H9 (cell line): ENCODE measurements around the gene PDZD4. TPM values are rescaled to one million over a fixed set of nuclear protein-coding genes. Genes with fewer than 3 reads are reported as not detected.

Experiments used
- DNase-seq: peaks from one replicate; pipeline ENCODE4 v3.0.0-alpha.2; 2017
- H2AFZ ChIP-seq: one replicate; pipeline ENCODE4 v1.6.1; 2013; ENCODE audit warnings: mild to moderate bottlenecking, low read length, control low read depth, moderate library complexity
- H2AK5ac ChIP-seq: 2 replicates; pipeline ENCODE4 v1.6.1; 2013; ENCODE audit warnings: low read length, control low read depth, mixed read lengths; ENCODE audit not compliant: insufficient read length
- H2BK120ac ChIP-seq: one replicate; pipeline ENCODE4 v1.6.1; 2013; ENCODE audit warnings: low read depth, mild to moderate bottlenecking, low read length, control low read depth, inconsistent platforms; ENCODE audit not compliant: poor library complexity, severe bottlenecking
- H2BK12ac ChIP-seq: 2 replicates; pipeline ENCODE4 v1.6.1; 2013; ENCODE audit warnings: low read length, control low read depth, mixed read lengths, low read depth; ENCODE audit not compliant: insufficient read length
- H2BK15ac ChIP-seq: 2 replicates; pipeline ENCODE4 v1.6.1; 2013; ENCODE audit warnings: low read depth, low read length, control low read depth
- H2BK20ac ChIP-seq: one replicate; pipeline ENCODE4 v1.6.1; 2013; ENCODE audit warnings: low read depth, mild to moderate bottlenecking, low read length, control low read depth, inconsistent platforms; ENCODE audit not compliant: poor library complexity, severe bottlenecking
- H2BK5ac ChIP-seq: 2 replicates; pipeline ENCODE4 v1.6.1; 2013; ENCODE audit warnings: low read length, control low read depth, mixed read lengths; ENCODE audit not compliant: insufficient read length
- H3K14ac ChIP-seq: 2 replicates; pipeline ENCODE4 v1.6.1; 2013; ENCODE audit warnings: low read length, control low read depth; ENCODE audit not compliant: insufficient read depth
- H3K18ac ChIP-seq: 2 replicates; pipeline ENCODE4 v1.6.1; 2013; ENCODE audit warnings: low read depth, mild to moderate bottlenecking, mixed read lengths, low read length, control low read depth; ENCODE audit not compliant: insufficient read length
- H3K23ac ChIP-seq: 2 replicates; pipeline ENCODE4 v1.6.1; 2013; ENCODE audit warnings: low read length, control low read depth, mixed read lengths, low read depth; ENCODE audit not compliant: insufficient read length
- H3K23me2 ChIP-seq: 2 replicates; pipeline ENCODE4 v1.6.1; 2013; ENCODE audit warnings: low read depth, mild to moderate bottlenecking, mixed read lengths, low read length, control low read depth; ENCODE audit not compliant: insufficient read length, poor library complexity, severe bottlenecking
- H3K27ac ChIP-seq: 2 replicates; pipeline ENCODE4 v1.5.1; 2013; ENCODE audit warnings: low read length, control low read depth, mixed read lengths, low read depth; ENCODE audit not compliant: insufficient read length
- H3K27me3 ChIP-seq: 2 replicates; pipeline ENCODE4 v1.6.1; 2013; ENCODE audit warnings: low read length, control low read depth, inconsistent platforms; ENCODE audit not compliant: insufficient read depth
- H3K4ac ChIP-seq: 2 replicates; pipeline ENCODE4 v1.6.1; 2013; ENCODE audit warnings: low read depth, mild to moderate bottlenecking, control low read depth, inconsistent platforms, low read length, moderate library complexity
- H3K4me1 ChIP-seq: 2 replicates; pipeline ENCODE4 v1.6.1; 2013; ENCODE audit warnings: low read length, control low read depth, inconsistent platforms; ENCODE audit not compliant: insufficient read depth
- H3K4me2 ChIP-seq: 2 replicates; pipeline ENCODE4 v1.6.1; 2013; ENCODE audit warnings: low read length, control low read depth, mixed read lengths; ENCODE audit not compliant: insufficient read length, insufficient read depth
- H3K56ac ChIP-seq: 2 replicates; pipeline ENCODE4 v1.6.1; 2013; ENCODE audit warnings: low read depth, mild to moderate bottlenecking, mixed read lengths, low read length, control low read depth; ENCODE audit not compliant: insufficient read length
- H3K79me1 ChIP-seq: 2 replicates; pipeline ENCODE4 v1.6.1; 2013; ENCODE audit warnings: low read depth, mild to moderate bottlenecking, moderate library complexity, low read length, control low read depth, inconsistent platforms; ENCODE audit not compliant: insufficient read depth, poor library complexity, severe bottlenecking
- H3K79me2 ChIP-seq: 2 replicates; pipeline ENCODE4 v1.6.1; 2013; ENCODE audit warnings: low read length, control low read depth, inconsistent platforms; ENCODE audit not compliant: insufficient read depth
- H3K9ac ChIP-seq: 2 replicates; pipeline ENCODE4 v1.6.1; 2013; ENCODE audit warnings: low read length, control low read depth, mixed read lengths; ENCODE audit not compliant: insufficient read length; ENCODE audit errors: extremely low read depth
- H3K9me3 ChIP-seq: one replicate; pipeline ENCODE4 v1.6.1; 2013; ENCODE audit warnings: low read depth, low read length, inconsistent platforms; ENCODE audit not compliant: control insufficient read depth
- H3T11ph ChIP-seq: one replicate; pipeline ENCODE4 v1.6.1; 2013; ENCODE audit warnings: mild to moderate bottlenecking, low read length, control low read depth, inconsistent platforms
- H4K20me1 ChIP-seq: one replicate; pipeline ENCODE4 v1.6.1; 2013; ENCODE audit not compliant: control insufficient read depth, insufficient read length, insufficient read depth
- H4K5ac ChIP-seq: 2 replicates; pipeline ENCODE4 v1.6.1; 2013; ENCODE audit warnings: low read depth, mild to moderate bottlenecking, mixed read lengths, low read length, control low read depth; ENCODE audit not compliant: insufficient read length
- H4K8ac ChIP-seq: replicated peaks from 2 replicates; pipeline ENCODE4 v1.6.1; 2013; ENCODE audit warnings: low read length, control low read depth, mixed read lengths, low read depth; ENCODE audit not compliant: insufficient read length
- H4K91ac ChIP-seq: 2 replicates; pipeline ENCODE4 v1.6.1; 2013; ENCODE audit warnings: low read depth, mild to moderate bottlenecking, moderate library complexity, mixed read lengths, low read length, control low read depth; ENCODE audit not compliant: insufficient read length
- H3K27ac Mint-ChIP-seq, 3 experiments: 2 replicates in 2 of 3; 3 replicates in 1 of 3; pipeline ENCODE4 v1.8.0; 2020 to 2021; ENCODE audit warnings: mixed read lengths in 3 of 3, mild to moderate bottlenecking in 1 of 3, moderate library complexity in 1 of 3
- H3K27me3 Mint-ChIP-seq: 2 replicates; pipeline ENCODE4 v1.8.0; 2021; ENCODE audit warnings: low read depth, mild to moderate bottlenecking, moderate library complexity, mixed read lengths
- H3K36me3 Mint-ChIP-seq, 3 experiments: 2 replicates in 2 of 3; 3 replicates in 1 of 3; pipeline ENCODE4 v1.8.0; 2020 to 2021; ENCODE audit warnings: low read depth in 3 of 3, mixed read lengths in 3 of 3; ENCODE audit not compliant: insufficient read depth in 1 of 3
- H3K4me1 Mint-ChIP-seq, 2 experiments: 2 replicates each; pipeline ENCODE4 v1.8.0; 2020; ENCODE audit warnings: mixed read lengths in 2 of 2
- H3K4me3 Mint-ChIP-seq, 2 experiments: 2 replicates in 1 of 2; 3 replicates in 1 of 2; pipeline ENCODE4 v1.8.0; 2020 to 2021; ENCODE audit warnings: mild to moderate bottlenecking in 2 of 2, mixed read lengths in 2 of 2, moderate library complexity in 1 of 2
- H3K9me3 Mint-ChIP-seq, 2 experiments: 2 replicates in 1 of 2; 3 replicates in 1 of 2; pipeline ENCODE4 v1.8.0; 2020; ENCODE audit warnings: mild to moderate bottlenecking in 2 of 2, mixed read lengths in 2 of 2, moderate library complexity in 1 of 2
- CTCF ChIP-seq: fragments of 200-600 bp; sonication (generic); conservative IDR thresholded peaks from 3 replicates; pipeline ENCODE4 v1.8.0; 2021; ENCODE audit warnings: antibody characterized with exemption, mild to moderate bottlenecking
- WGBS: extraction: QIAGEN DNeasy Blood & Tissue Kit; methylation state at CpG from one replicate; pipeline ENCODE4 v1.1.7; 2013; ENCODE audit warnings: missing lambda C conversion rate, low lambda C conversion rate, mixed read lengths; ENCODE audit not compliant: insufficient read length; ENCODE audit errors: extremely low coverage; 5-methylcytosine and 5-hydroxymethylcytosine counted together
- total RNA-seq: library from RNA; stranded (reverse); gene quantifications from 2 replicates; pipeline ENCODE4 v1.2.1, GENCODE V29; 2021

Gene PDZD4
- total RNA-seq, 1 experiment from 2014 or later: 110 TPM

- H3K36me3 Mint-ChIP-seq: peaks cover 10 to 33% (median 13%) of the 10 kb centered on the region in 3 experiments
- Histone ChIP-seq H4K5ac (no peak overlapping the region), H3K18ac (no peak overlapping the region), H3K27me3 (no peaks in the 10 kb centered on the region), H4K91ac (no peak overlapping the region), H3T11ph (no peak overlapping the region), H3K9me3 (peaks cover 26% of the 10 kb centered on the region), H3K79me2 (no peaks in the 10 kb centered on the region), H3K23ac (no peak overlapping the region), H4K8ac (no peak overlapping the region), H3K4me1 (no peaks in the 10 kb centered on the region), H2BK12ac (no peak overlapping the region), H3K4me2 (no peak overlapping the region), H3K23me2 (no peaks in the 10 kb centered on the region), H2BK15ac (no peak overlapping the region), H3K56ac (no peak overlapping the region), H2BK120ac (no peak overlapping the region), H4K20me1 (no peaks in the 10 kb centered on the region), H2AK5ac (no peak overlapping the region), H2AFZ (no peak overlapping the region), H3K14ac (no peak overlapping the region), H2BK20ac (no peak overlapping the region), H3K79me1 (no peaks in the 10 kb centered on the region), H2BK5ac (no peak overlapping the region), H3K4ac (no peak overlapping the region), H3K27ac (no peak overlapping the region), H3K9ac (no peak overlapping the region)
- DNase-seq: no peak
- peaks cover 5% of the 10 kb centered on the region for H3K27me3 Mint-ChIP-seq
- TF ChIP-seq CTCF: no peak
- WGBS: no CpG with 5 or more reads among the region's 10 CpGs
- H3K4me1 Mint-ChIP-seq: peaks cover 13 to 27% of the 10 kb centered on the region in 2 experiments
- no peak overlapping the region for H3K27ac Mint-ChIP-seq
- H3K4me3 Mint-ChIP-seq: no peak overlapping the region
- H3K9me3 Mint-ChIP-seq: peaks cover 73 to 83% of the 10 kb centered on the region in 2 experiments
These were observed 33.8 kb upstream of the PDZD4 start for GRCh38 chrX:153864101-153864500.
